ENCODE measurements around the gene CAMK2G.
"Not testable (repeated sequence)": the region's sequence is repeated elsewhere in the genome, so short reads cannot be mapped to it uniquely, and the experiment has no call there.

The CAMK2G gene

DNA sequence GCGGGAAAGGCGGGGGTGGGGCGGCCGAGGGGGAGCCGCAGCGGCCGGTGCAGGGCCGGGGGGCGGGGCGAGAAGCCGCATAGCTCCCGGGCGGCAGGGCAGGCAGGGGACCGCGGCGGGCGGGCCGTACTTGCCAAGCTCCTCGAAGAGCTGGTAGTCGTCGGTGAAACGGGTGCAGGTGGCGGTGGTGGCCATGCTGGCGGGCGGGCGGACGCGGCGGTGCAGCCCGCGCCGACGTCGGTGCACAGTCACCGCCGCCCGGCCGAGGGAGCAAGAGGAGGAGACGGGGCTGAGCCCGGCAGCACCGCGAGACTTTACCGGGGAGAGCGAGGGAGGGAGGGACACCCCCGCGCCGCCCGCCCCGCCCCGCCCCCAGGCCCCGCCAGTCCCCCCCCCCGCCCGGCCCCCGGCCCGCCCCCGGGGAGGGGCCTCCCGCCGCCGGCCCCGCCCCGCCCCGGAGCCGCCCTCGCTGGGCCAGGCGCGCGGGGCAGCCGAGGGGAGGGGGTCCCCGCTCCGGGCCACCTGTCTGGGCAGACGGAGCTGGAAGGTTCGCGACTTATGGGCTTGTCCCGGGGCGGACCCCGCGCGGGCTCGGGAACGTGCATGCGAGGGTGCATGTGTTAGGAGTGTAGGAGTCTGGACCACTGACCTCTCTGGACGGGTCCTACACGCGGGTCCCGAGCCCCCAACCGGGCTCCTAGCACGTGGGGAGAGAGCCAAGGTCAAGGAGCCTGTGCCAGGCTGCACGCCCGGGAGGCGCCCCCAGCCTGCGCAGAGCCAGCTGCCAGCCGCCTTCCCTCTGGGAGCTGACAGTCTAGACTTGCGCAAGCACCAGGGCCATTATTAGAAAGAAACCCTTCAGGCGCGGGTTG lies at the start of gene CAMK2G:
TSS of gene CAMK2G (minus strand) at position 289 of the 872 bp plus-strand sequence. CDS start at position 195, 94 bp downstream.
- DNase-seq (ENCODE audit: low spot score) = peak; percentile 78

DNA sequence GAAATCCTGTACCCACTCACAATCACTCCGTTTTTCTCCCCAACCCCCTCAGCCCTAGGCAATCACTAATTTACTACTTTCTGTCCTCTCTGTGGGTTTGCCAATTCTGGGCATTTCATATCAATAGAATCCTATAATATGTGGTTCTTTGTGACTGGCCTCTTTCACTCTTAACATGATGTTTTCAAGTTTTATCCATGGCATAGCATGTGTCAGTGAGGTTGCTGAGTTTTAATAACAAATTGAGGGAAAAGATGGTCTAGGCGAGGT lies 48.4 kb upstream of the CAMK2G start:
- no peak for DNase-seq (ENCODE audit: low spot score)

DNA sequence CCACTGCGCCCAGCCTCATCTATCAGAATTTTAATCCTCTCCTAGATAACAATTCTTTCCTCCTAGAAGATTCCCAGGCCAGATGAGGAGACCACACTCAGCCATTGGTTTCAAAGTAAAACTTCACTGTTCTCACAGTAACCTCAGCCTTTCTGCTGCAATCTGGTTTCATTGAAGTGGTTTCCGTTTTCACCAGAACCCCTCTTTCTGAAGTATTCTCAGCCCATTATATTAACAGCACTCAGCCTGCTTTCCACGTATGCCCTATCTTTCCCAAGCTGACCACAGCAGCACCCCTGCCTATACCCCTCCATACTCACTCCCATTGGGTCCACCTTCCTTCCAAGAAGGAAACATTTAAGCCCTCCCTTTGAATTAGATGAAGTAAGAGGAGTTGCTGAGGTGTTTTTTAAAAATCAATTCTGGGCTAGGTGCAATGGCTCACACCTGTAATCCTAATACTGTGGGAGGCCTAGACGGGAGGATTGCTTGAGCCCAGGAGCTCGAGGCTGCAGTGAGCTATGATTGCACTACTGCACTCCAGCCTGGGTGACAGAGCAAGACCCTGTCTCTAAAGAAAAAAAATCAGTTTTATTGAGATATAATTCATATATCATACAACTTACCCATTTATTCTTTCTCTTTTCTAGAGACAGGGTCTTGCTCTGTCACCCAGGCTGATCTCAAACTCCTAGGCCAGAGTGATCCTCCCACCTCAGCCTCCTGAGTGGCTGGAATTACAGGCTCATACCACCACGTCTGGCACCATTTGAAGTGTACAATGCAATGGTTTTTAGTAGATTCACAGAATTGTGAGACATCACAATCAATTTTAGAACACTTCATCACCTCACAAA lies 47.9 kb upstream of the CAMK2G start:
- no peak for DNase-seq (ENCODE audit: low spot score)

DNA sequence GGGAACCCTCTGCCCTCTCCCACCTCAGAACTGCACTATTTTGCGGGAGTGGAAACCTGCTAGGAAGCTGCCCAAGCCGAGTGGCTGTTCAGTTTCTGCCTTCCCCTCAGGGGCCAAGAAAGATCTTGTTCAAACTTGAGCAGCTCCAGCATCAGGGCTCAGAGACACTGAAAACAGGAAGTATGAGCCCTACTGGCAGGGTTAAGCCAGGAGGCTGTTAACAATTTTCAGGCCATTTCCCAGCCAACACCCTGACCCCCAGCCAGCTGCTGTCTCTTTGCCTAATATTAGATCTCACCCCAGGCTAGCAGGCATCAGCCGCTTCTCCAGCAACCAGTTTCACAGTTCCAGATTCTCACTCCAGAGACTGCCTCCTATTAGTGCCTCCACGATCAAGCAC lies 45.7 kb upstream of the CAMK2G start:
- no peak for DNase-seq (ENCODE audit: low spot score)

DNA sequence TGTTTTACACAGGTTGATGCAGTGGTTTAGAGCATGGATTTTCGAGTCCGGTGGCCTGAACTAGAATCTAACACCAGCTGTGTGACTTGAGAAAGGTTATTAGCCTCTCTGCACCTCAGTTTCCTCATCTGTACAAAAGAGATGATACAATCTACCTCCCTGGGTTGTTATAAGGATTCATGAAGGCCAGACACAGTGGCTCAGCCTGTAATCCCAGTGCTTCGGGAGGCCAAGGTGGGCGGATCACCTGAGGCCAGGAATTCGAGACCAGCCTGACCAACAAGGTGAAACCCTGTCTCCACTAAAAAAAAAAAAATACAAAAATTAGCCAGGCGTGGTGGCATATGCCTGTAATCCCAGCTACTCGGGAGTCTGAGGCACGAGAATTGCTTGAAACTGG lies 45.1 kb upstream of the CAMK2G start:
- not testable (repeated sequence) for DNase-seq (ENCODE audit: low spot score)

DNA sequence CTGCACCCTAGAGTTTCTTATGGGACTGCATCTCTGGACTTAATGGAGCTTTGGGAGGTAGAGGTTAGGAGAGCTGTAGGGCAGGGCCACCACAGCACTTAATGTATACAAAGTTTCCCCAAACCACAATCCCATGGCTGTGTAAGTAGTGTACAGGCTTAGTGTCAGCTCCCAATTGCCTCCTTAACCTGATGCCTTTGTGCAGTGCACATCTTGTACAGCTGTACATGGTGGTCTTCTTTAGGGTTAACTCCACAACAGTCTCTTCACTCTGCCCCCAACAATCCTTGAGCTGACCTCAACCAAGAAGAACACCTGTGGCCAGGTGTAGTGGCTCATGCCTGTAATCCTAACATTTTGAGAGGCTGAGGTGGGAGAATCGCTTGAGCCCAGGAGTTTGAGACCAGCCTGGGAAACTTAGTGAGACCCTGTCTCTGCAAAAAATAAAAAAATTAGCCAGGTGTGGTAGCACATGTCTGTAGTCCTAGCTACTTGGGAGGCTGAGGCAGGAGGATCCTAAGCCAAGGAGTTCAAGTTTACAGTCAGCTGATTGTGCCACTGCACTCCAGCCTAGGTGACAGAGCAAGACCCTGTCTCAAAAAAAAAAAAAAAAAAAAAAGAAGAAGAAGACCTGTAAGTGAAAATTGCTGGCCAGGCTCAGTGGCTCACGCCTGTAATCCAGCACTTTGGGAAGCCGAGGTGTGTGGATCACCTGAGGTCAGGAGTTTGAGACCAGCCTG lies 43.4 kb upstream of the CAMK2G start:
- no peak for DNase-seq (ENCODE audit: low spot score)

DNA sequence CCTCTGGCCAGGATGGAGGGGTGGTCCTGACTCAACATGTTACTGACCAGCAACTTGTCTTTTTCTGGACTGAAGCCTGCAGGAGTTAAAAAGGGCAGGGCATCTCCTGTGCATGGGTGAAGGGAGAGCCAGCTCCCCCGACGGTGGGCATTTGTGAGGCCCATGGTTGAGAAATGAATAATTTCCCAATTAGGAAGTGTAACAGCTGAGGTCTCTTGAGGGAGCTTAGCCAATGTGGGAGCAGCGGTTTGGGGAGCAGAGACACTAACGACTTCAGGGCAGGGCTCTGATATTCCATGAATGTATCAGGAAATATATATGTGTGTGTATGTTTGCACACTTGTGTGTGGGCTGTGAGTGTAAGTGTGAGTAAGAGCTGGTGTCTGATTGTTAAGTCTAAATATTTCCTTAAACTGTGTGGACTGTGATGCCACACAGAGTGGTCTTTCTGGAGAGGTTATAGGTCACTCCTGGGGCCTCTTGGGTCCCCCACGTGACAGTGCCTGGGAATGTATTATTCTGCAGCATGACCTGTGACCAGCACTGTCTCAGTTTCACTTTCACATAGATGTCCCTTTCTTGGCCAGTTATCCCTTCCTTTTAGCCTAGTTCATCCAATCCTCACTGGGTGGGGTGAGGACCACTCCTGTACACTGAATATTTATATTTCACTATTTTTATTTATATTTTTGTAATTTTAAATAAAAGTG lies 42.6 kb upstream of the CAMK2G start:
- DNase-seq (ENCODE audit: low spot score) = no peak

DNA sequence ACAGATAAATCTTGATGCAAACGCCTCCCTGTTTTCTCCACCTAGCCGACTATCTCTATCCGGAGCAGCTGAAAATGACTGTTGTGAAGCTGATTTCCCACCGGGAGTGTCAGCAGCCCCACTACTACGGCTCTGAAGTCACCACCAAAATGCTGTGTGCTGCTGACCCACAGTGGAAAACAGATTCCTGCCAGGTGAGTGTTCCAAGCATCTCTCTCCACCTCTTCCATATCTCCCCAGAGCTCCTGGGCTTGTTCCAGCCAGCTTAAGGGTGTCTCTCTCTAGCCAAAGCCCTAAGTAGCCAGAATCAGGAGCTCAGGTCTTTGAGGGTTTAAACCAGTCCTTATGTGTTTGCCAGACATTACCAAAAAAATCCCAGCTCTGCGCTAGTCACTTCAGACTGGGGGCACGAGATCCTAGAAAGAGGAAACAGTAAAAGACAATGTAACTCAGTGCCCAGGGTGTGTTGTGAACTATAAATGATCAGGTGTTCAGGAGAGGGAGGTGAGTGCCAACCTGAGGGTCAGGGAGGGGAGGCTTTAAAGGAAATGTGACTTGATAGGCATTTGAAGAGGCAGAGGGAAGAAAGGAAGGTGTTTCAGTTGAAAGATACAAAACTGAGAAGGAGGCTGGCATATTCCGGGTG lies 41.0 kb upstream of the CAMK2G start:
- no peak for DNase-seq (ENCODE audit: low spot score)

DNA sequence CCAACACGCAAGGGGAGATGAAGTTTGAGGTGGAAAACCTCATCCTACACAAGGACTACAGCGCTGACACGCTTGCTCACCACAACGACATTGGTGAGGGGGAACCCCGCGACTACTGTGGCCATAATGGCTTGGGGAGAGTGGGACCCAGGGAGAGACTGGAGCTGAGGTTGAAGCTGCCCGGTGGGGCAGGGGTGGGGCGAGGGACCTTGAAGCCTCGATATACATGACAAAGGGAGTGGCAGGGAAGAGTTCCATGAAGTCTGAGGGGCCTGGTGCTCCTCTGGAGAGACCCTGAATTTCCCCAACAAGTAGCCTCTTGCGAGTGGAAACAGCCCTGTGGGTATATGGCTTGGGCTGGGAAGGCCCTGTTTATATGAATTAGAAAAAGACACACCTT lies 39.7 kb upstream of the CAMK2G start:
- DNase-seq (ENCODE audit: low spot score) = no peak

DNA sequence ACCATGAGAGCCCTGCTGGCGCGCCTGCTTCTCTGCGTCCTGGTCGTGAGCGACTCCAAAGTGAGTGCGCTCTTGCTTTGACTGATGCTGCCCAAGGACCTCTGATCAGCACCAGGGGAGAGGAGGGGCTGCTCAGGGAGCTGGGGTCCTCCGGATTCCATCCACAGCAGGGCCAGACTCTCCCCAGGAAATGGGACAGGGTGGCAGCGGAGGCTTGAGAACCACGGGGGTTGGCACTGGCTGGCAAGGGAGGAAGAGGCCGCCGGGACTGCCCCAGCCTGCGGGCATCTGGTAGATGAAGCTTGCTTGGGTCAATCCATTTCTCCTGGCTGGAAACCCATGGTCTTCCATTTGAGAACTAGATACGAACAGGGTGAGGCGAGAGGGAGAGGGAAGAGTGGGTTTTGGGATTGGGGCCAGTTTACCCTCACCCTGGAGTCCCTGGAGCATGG lies 37.2 kb upstream of the CAMK2G start:
- DNase-seq (ENCODE audit: low spot score) = no peak

DNA sequence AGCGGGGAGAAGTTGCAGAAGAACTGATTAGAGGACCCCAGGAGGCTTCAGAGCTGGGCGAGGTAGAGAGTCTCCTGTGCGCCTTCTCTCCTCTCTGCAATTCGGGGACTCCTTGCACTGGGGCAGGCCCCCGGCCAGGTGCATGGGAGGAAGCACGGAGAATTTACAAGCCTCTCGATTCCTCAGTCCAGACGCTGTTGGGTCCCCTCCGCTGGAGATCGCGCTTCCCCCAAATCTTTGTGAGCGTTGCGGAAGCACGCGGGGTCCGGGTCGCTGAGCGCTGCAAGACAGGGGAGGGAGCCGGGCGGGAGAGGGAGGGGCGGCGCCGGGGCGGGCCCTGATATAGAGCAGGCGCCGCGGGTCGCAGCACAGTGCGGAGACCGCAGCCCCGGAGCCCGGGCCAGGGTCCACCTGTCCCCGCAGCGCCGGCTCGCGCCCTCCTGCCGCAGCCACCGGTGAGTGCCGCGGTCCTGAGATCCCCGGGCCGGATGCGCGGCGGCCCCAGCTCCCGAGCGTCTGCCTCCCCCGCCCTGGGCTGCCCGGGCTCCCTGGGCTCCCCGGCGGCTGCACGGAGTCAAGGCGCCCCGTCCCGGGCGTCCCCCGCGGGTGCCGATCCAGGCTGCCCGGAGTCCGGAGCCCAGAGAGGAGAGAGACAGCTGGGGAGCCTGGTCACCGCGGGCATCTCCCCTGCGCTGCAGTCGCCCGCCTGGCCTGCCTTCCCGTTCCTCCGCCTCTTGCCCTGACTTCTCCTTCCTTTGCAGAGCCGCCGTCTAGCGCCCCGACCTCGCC lies 36.6 kb upstream of the CAMK2G start, which contains the start of gene PLAU:
TSS of gene PLAU (plus strand) at position 369 of the 789 bp plus-strand sequence. CDS start 424 bp downstream, outside the sequence.
- peak; percentile 56 for DNase-seq (ENCODE audit: low spot score)

DNA sequence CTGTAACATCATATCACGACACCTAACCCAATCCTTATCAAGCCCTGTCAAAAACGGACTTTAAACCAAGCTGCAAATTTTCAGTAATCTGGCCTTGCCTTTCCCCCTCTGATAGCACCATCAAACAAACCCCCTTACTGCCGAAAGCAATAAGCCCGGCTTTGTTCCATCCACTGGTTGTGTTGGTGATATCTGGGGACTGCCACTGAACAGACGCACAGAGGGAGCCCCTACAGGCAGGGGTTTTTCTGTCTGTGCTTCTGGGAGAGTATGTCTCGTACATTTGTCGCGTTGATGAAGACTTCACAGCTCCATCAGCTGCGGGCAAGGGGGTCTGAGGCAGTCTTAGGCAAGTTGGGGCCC lies 36.0 kb upstream of the CAMK2G start:
- peak; percentile 64 for DNase-seq (ENCODE audit: low spot score)

DNA sequence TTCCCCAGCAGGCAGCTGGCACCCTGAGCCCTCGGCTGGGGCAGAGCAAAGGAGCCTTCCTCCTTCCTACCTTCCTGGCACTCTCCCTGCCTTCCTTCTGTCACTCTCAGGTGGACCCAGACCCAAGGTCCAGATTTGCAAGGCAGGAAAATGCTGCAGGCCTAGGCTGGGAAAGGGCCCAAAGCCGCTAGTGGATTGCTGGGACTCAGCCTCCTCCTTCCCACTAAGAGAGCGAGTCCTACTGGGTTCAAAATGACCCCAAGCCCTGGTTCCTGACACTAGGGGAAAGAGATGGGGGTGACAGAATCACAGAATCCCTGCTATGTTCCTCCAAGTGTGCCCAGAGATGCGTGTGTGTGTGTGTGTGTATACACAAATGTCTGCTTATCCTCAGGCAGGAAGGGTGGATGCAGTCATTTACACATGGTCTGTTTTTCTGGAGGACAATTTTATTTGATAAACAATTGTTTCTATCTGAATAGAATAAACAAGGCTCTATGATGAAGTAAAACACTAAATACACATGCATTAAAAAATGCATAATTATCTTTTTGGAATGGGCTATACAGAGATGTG lies 35.3 kb upstream of the CAMK2G start:
- DNase-seq (ENCODE audit: low spot score) = no peak

DNA sequence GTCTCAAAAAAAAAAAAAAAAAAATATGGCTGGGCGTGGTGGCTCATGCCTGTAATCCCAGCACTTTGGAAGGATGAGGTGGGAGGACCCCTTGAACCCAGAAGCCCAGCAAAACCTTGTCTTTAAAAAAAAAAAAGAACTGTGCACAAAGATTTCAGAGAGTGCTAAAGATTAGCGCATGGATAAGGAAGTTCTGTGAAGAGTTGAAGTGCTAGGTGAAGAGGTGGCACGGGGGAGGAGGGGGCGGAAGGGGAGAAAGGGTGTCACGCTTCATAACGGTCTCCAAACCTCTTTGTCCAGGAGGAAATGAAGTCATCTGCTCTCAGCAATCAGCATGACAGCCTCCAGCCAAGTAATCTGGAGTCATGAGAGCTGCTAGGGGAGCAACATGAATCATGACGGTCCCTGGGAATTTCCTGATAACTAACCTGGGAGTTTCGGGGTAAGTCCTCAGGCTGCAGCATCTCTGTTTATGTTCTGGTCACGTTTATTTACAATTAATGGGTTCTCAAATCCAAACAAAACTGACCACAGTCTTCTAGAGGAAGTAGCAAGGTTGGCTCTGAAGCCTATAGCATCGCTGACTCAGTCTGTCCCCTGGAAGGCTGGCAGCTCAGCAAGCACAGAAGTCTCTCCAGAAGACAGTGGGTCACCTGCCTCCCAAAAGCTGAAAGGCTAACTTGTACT lies 34.6 kb upstream of the CAMK2G start:
- DNase-seq (ENCODE audit: low spot score) = no peak

DNA sequence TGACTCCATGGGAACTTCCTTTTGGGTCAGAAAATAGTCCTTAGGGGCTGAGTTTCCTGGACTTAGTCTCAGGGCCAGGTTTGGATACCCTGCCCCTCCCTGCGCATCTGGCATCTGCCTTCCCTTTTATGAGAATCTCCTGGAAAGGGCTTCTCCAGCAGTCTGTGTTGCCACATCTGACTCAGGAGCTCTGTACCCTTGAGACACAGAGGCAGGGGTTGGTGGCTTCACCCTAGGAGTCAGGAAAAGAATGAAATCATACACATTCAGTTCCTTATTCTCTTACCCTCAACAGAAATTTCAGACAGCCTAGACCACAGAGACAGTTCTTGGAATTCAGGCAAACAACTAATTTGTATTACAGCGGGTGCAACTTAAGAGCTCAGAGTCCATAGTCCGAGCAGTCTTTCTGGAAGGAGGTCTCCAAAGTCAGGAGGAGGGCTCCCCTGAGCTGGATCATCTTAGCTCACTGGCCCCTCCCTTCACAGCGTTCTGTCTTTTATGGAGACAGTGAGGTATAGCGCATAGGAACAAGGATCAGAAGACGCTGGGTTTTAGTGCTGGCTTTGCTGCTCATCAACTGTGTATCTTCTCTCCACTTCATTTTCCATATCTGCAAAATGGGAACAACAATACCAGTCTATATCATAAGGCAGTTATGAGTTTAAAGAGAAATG lies 33.6 kb upstream of the CAMK2G start:
- no peak for DNase-seq (ENCODE audit: low spot score)

DNA sequence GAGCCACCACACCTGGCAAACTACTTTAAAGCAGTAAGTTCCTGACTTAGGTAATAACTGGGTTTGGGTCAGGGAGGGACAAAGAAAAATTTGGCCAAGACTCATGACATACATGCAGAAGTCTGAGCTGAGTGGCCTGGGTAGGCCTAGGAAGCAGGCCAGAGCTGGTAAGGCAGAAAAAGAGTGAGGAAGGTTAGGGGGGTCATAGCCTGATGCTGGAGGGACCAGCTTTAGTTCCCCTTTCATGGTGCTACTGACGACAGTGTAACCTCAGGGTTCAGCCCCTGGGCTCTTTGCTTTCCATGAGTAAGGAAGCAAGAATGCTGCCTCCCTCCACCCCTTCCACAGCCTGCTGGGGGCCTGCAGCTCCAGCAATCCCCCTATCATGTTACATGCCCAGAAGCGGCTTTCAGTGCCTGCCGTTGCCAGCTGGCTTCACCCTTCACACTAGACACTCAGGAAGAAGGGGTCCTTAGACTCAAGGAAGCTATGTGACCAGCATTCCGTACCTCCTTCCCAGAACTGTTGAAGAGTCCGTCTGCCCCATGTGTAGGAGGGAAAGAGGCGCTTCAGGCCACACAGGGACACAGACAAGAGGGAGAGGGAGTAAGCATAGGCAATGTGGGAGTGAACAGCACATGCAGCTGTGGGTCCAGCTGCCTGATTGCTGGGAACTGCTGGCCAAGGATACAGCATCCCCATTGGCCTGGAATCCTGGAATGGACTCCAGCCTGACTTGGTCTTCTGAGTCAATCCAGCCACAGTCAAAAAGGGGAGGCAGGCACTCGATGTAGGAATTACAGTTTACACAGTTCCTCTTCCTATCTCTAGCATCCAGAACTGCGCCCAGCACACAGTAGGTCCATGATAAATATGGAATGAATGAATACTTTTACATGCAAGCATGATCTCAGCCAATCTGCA lies 32.4 kb upstream of the CAMK2G start:
- DNase-seq (ENCODE audit: low spot score) = no peak

DNA sequence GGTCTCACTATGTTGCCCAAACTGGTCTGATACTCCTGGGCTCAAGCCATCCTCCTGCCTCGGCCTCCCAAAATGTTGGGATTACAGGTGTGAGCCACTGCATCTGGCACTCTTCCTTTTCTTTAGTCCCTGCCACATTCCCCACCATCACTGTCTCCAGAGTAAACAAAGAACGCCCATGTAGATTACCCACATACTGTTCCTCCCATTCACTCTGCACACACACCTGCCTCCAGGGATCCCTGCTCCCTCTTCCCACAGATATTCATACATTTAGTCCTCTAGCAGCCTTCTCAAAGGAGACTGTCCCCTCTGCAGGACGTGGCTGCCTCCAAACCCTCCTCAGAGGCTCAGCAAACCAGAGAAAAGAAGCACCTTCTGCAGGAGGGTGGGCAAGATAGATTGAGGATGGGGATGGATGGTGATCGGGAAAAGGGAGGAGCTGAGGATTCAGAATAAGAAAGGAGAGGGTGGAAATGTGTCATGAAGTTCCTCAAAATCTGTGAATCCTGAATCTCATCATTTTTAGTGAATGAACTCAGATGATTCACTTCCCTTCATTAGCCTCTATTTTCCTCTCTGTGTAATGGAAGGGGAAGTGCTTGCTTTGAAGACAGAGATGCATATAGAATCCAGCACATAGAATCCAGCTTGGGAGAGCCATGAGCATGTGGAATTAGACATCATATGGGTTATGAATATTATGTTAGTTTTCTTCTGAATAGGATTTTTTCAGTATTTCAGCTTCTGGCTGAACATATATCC lies 31.1 kb upstream of the CAMK2G start:
- no peak for DNase-seq (ENCODE audit: low spot score)
